D721Med (cell line): Measurements from ENCODE around the gene DNAAF3.
"Not testable (repeated sequence)": the region's sequence is repeated elsewhere in the genome, so short reads cannot be mapped to it uniquely, and the experiment has no call there.

Experiments
- DNase-seq: peaks from one replicate; pipeline ENCODE4 v3.0.0; 2011; ENCODE audit warnings: low spot score; ENCODE audit not compliant: insufficient read length
- FAIRE-seq: peaks from 2 replicates; lab custom pipeline; 2011; peaks lifted over from hg19 to GRCh38; lab: Jason Lieb, UNC
- TF ChIP-seq, protein P1 (sequence below): IDR thresholded peaks from 2 replicates; pipeline ENCODE4 v1.5.1; 2012; ENCODE audit warnings: mild to moderate bottlenecking, control low read depth; ENCODE audit not compliant: insufficient read depth; ENCODE audit errors: missing control alignments

The DNAAF3 gene

GRCh38 chr19:55166530-55167268 is at the start of gene DNAAF3:
TSS of gene DNAAF3 (minus strand) at chr19:55166613. CDS start at chr19:55166413, 200 bp downstream.
- FAIRE-seq = no peak
- TF ChIP-seq, protein P1, sequence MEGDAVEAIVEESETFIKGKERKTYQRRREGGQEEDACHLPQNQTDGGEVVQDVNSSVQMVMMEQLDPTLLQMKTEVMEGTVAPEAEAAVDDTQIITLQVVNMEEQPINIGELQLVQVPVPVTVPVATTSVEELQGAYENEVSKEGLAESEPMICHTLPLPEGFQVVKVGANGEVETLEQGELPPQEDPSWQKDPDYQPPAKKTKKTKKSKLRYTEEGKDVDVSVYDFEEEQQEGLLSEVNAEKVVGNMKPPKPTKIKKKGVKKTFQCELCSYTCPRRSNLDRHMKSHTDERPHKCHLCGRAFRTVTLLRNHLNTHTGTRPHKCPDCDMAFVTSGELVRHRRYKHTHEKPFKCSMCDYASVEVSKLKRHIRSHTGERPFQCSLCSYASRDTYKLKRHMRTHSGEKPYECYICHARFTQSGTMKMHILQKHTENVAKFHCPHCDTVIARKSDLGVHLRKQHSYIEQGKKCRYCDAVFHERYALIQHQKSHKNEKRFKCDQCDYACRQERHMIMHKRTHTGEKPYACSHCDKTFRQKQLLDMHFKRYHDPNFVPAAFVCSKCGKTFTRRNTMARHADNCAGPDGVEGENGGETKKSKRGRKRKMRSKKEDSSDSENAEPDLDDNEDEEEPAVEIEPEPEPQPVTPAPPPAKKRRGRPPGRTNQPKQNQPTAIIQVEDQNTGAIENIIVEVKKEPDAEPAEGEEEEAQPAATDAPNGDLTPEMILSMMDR = no peak
- peak; percentile 100 for DNase-seq

- FAIRE-seq = no peak
- TF ChIP-seq, protein P1 = no peak
- no peak for DNase-seq
Observed at GRCh38 chr19:55213547-55213946, 47.1 kb upstream of the DNAAF3 start.

DNA sequence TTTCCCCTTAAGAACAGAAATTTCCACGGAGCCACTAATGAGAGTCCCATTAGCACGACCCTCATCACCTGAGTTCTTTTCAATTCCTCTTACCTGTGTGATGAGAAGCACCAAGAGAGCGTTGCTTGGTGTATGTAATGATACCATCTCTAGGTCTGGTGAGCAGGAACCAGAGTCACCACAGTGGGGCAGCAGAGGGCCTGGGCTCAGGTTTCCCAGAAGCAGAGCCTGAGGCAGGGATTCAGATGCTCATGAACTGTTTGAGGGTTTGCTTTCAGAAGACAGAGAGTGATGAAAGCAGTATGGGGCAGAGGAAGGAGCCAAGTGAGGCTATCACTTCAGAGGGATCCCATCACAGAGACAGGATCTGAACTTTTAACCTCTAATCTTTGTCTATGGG is 46.0 kb upstream of the DNAAF3 start:
- TF ChIP-seq, protein P1 = peak; percentile 8
- DNase-seq (no peak), FAIRE-seq (no peak)

DNA sequence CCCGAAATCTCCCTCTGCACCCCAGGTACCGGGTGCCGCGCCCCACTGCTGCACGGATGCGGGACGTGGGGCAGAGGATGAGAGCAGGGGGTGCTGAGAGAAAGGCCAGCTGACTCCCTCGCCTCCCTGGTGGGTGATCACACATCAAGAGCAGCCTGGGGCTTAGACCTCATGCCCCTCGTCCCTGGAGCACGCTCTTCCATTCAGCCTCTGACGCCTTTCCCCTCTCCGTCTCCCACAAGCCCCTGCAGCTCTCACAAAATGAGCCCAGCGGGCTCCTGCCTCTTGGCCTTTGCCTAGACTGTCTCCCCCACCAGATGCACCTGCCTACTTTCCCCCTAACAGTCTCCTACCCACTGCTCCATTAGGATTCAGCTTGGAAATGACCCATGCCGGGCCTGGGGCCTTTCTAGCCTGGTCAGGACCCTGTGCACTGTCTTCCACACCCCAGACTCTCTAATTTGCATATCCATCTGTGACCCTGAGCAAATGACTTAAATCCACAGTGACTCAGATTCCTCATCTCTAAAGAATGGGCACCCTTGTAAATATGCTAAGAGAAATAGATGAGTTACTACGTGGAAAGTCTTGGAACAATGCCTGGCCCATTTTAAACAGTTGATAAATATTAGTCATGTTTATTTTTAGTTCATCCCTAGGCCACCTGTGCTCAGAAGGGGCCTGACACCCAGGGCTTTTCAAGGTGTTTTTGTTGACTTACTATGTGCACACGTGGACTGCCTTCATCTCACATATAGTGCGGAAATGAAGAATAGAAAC is 43.5 kb upstream of the DNAAF3 start:
- FAIRE-seq (no peak), DNase-seq (no peak)
- TF ChIP-seq, protein P1 = no peak

- TF ChIP-seq, protein P1 = no peak
- FAIRE-seq (no peak), DNase-seq (no peak)
Observed at GRCh38 chr19:55208880-55209692, 42.7 kb upstream of the DNAAF3 start, which contains the start of gene PTPRH. TSS of gene PTPRH (minus strand) at chr19:55209501. CDS start at chr19:55209433, 68 bp downstream.

GRCh38 chr19:55206664-55207500 is 40.5 kb upstream of the DNAAF3 start:
- FAIRE-seq = no peak

DNA sequence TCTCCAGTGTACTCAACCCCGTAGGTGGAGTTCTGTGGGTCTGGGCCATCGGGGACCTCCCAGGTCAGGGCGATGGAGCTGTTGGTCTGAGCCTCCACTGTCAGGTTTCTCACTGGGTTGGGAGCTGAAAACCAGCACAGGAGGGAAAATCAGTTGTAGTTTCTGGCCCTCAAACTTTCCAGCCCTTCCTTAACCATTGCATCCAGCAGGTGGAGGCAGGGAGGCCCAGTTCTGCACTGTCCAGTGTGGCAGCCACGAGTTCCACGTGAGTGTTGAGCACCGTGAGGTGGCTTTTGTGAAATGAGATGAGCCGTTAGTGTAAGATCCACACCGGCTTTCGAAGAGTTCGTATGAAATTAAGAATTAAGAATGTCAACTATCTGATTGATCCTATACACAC is 35.8 kb upstream of the DNAAF3 start:
- not testable (repeated sequence) for FAIRE-seq, DNase-seq

More at GRCh38 chr19:55206664-55207500, 40.5 kb upstream of the DNAAF3 start:
- TF ChIP-seq, protein P1 = no peak
- no peak for DNase-seq
